GM10248 (cell line): ENCODE results near the gene XBP1.
"Not testable (repeated sequence)": the region's sequence is repeated elsewhere in the genome, so short reads cannot be mapped to it uniquely, and the experiment has no call there.

ENCODE experiments used
- CTCF ChIA-PET: fragments of 300-600 bp; sonication (Branson Sonifier 250); formaldehyde crosslinking; extraction: SDS; loops from one replicate; lab custom pipeline; 2021; ENCODE audit warnings: antibody characterized with exemption; lab: Yijun Ruan, JAX
- POLR2A ChIA-PET: fragments of 350-650 bp; sonication (Branson Sonifier 250); formaldehyde crosslinking; extraction: SDS; loops from one replicate; lab custom pipeline; 2020; ENCODE audit warnings: antibody characterized with exemption; lab: Yijun Ruan, JAX
- DNase-seq: peaks from one replicate; pipeline ENCODE4 v3.0.0; 2012; ENCODE audit errors: extremely low spot score
- TF ChIP-seq, protein P1 (sequence below): IDR thresholded peaks from 2 replicates; pipeline ENCODE4 v1.5.1; 2012; ENCODE audit warnings: mild to moderate bottlenecking, low read depth; ENCODE audit errors: extremely low read depth, missing control alignments, control extremely low read depth

XBP1 gene

DNA sequence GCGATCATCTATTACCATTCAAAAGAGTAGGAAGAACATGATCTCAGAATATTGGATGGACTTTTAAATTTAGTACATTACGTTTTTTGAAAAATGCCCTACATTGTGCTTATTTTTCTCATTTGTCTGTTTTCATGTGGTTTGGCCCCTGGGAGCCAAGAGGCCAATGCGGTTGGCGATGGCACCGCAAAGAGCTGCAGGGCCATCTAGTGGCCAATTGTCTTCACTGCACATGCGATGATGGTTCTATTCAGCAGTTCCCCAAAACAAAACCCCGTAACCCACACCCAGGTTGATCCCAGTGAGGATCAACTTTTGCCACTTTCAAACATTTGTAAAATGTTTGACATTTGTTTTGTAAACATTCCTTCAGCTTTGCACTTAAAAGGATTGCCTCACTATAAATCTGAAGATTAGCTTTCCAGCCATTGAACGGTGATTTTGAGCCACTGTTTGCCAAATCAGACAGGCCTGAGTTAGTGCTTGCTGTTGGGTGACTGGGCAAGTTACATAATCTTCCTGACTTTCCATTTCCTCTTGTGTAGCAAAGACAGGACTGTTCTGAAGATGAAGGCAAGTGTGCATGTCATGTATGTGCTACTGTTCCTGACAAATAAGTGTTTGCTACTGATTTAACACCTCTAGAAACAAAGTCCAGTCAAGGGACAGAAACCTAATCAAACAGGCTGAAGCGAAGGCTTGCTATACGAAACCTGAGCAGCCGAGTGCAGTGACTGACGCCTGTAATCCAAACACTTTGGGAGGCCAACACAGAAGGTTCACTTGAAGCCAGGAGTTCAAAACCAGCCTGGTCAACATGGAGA lies 29.2 kb upstream of the XBP1 start:
- TF ChIP-seq, protein P1, sequence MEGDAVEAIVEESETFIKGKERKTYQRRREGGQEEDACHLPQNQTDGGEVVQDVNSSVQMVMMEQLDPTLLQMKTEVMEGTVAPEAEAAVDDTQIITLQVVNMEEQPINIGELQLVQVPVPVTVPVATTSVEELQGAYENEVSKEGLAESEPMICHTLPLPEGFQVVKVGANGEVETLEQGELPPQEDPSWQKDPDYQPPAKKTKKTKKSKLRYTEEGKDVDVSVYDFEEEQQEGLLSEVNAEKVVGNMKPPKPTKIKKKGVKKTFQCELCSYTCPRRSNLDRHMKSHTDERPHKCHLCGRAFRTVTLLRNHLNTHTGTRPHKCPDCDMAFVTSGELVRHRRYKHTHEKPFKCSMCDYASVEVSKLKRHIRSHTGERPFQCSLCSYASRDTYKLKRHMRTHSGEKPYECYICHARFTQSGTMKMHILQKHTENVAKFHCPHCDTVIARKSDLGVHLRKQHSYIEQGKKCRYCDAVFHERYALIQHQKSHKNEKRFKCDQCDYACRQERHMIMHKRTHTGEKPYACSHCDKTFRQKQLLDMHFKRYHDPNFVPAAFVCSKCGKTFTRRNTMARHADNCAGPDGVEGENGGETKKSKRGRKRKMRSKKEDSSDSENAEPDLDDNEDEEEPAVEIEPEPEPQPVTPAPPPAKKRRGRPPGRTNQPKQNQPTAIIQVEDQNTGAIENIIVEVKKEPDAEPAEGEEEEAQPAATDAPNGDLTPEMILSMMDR, result peak; percentile 93
- DNase-seq, result peak; percentile 83
- ChIA-PET CTCF (interaction anchor here (0.8 to 5.3 kb wide), 40 partner anchors 8 to 830 kb away, joined by 3 to 79 read pairs (median 4); partner anchors contain the start of gene XBP1), POLR2A (interaction anchor here (0.7 kb wide), 1 partner anchor 29 kb away, joined by 3 read pairs; the partner anchor contains the start of gene XBP1)

DNA sequence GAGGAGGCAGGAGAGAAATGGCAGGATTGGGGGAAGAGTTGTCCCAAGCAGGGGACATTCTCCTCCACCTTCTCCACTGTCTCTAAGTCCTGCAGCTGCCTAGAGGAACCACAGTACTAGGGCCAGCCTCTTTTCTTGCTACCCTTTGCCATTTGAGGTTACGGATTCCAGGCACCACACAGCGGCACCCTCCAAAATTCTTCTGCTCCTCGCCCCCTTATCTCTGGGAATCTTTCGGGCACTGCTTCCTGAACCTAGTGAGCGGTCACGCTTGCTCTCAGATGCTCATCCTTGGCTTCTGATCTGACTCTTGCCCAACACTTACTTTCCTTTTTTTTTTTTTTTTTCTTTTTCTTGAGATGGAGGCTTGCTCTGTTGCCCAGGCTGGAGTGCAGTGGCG lies 26.6 kb upstream of the XBP1 start:
- no peak for DNase-seq
- CTCF ChIA-PET, result interaction anchor here (1.3 to 5.3 kb wide), 5 partner anchors 8 to 226 kb away, joined by 3 to 79 read pairs (median 24); no protein-coding TSS in a partner anchor
- POLR2A ChIA-PET, result interaction anchor here (1.0 kb wide), 1 partner anchor 8 kb away, joined by 9 read pairs; no protein-coding TSS in a partner anchor
- TF ChIP-seq, protein P1, result no peak

- CTCF ChIA-PET, result interaction anchor here (5.3 kb wide), 1 partner anchor 226 kb away, joined by 79 read pairs; no protein-coding TSS in a partner anchor
- DNase-seq, POLR2A ChIA-PET: not testable (repeated sequence)
Observed at GRCh38 chr22:28826430-28826829, 26.1 kb upstream of the XBP1 start.

DNA sequence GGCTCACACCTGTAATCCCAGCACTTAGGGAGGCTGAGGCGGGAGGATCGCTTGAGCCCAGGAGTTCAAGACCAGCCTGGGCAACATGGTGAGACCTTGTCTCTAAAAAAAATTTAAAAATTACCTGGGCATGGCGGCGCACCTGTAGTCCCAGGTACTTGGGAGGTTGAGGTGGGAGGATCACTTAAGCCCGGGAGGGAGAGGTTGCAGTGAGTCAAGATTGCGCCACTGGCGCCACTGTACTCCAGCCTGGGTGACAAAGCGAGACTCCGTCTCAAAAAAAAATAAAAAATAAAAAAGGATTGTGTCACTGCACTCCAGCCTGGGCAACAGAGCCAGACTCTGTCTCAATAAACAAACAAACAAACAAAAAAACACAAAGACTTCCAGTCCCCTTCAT lies 24.1 kb upstream of the XBP1 start:
- DNase-seq, POLR2A ChIA-PET: not testable (repeated sequence)
- CTCF ChIA-PET, result interaction anchor here (1.1 to 1.6 kb wide), 2 partner anchors 421 to 954 kb away, joined by 3 read pairs; no protein-coding TSS in a partner anchor

- ChIA-PET CTCF (interaction anchor here (0.9 to 1.1 kb wide), 2 partner anchors 34 to 223 kb away, joined by 3 read pairs; no protein-coding TSS in a partner anchor), POLR2A (interaction anchor here (1.0 kb wide), 1 partner anchor 82 kb away, joined by 3 read pairs; the partner anchor contains the start of genes CHEK2 and HSCB)
- DNase-seq, result no peak
- TF ChIP-seq, protein P1, result no peak
Observed at GRCh38 chr22:28822930-28823551, 22.7 kb upstream of the XBP1 start.

GRCh38 chr22:28821452-28821851 lies 21.1 kb upstream of the XBP1 start:
- ChIA-PET CTCF (interaction anchor here (4.1 kb wide), 1 partner anchor 7 kb away, joined by 48 read pairs; no protein-coding TSS in a partner anchor), POLR2A (interaction anchor here (0.5 kb wide), 1 partner anchor 19 kb away, joined by 4 read pairs; no protein-coding TSS in a partner anchor)
- TF ChIP-seq, protein P1, result no peak
- no peak for DNase-seq

DNA sequence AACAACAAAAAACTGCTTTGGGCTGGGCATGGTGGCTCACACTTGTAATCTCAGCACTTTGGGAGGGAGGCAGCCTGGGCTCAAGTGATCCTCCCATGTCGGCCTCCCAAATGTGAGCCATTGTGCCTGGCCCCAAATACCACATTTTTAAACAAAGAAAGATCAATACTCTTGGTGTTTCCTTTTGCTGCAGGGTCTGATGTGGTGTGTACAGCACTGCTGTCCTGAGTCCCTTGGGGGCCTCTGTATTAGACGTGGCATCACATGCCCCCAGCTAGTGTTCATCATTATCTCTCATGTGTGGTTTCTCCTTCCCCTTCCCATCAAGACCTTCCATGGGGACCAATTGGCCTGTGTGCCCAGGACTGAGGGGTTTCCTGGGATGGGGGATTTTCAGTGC lies 20.5 kb upstream of the XBP1 start:
- ChIA-PET CTCF (interaction anchor here (1.2 to 4.1 kb wide), 5 partner anchors 8 to 221 kb away, joined by 3 to 48 read pairs (median 5); partner anchors contain the start of gene XBP1), POLR2A (interaction anchor here (0.5 kb wide), 1 partner anchor 19 kb away, joined by 4 read pairs; no protein-coding TSS in a partner anchor)
- TF ChIP-seq, protein P1, result no peak
- DNase-seq, result no peak
